ENCODE measurements around the gene CAPN10.

Gene CAPN10

DNA sequence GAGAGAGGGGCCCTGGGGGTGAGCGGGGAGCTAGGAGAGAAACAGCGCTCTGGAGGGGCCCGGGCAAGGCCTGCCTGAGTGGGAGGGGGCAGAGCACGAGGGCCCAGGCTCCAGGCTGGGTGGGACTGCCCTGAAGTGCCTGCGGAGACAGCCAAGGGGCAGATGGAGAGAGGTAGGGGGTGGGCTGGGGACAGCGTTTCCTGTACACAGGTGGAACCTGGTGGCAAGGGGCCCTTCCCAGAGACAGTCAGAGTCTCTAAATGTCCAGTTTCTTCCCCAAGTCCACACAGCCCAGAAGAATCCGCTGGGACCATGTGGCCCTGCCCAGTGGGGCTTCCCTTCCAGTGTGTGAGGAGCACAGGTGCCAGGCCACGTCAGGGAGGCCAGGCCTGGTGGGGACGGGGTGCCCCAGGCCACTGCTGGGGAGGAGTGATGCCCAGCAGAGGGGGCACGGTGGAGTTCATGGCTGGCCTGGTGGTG is 37.0 kb downstream of the CAPN10 start:
- DNase-seq (ENCODE audit: low read depth): no peak

DNA sequence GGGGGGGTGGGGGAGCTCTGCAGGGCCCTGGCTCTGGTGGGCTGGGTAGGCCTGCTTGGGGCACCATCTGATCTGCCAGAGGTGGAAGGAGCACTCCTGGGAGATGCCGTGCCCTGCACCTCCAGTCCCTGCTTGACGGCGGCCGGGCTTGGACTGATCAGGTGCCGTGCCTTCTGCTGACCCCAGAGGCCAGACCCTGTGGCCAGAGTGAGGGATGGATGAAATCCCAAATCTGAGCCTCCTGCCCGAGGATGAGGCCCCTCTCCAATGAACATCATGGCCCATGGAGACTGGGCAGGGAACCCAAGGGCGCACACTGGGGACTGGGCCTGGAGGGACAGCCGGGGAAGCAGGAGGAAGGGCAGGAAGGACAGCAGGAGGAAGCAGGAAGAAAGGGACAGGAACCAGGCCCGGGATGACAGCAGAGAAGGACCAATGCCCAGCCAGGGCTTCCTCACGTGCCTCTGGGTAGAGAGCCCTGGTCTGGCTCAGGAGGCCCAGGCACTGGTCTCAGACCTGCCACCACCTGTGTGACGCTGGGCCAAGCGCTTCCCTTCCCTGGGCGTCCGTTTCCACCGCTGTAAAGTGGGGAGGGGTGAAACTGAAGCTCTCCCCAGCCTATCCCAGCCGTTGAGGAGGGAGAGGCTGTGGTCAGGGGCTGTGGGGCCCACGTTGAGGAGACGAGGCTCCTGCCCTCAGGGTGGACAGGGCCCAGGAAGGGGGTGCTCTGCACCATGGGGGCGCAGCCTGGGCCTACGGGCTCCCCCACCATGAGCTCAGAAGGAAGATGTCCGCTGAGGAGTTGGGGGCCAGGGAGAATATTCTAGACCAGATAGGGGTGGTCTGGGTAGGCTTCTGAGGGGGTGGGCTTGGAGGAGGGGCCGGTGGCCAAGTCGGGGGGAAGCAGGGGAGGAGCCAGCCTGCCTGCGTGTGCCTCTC is 37.7 kb downstream of the CAPN10 start:
- DNase-seq (ENCODE audit: low read depth): no peak

- DNase-seq (ENCODE audit: low read depth): peak; percentile 80
Observed at GRCh38 chr2:240624950-240625621, 38.6 kb downstream of the CAPN10 start, which contains the start of gene GPR35. Gene GPR35 (plus strand): TSS chr2:240625480. CDS start chr2:240629953, 4,473 bp downstream.

DNA sequence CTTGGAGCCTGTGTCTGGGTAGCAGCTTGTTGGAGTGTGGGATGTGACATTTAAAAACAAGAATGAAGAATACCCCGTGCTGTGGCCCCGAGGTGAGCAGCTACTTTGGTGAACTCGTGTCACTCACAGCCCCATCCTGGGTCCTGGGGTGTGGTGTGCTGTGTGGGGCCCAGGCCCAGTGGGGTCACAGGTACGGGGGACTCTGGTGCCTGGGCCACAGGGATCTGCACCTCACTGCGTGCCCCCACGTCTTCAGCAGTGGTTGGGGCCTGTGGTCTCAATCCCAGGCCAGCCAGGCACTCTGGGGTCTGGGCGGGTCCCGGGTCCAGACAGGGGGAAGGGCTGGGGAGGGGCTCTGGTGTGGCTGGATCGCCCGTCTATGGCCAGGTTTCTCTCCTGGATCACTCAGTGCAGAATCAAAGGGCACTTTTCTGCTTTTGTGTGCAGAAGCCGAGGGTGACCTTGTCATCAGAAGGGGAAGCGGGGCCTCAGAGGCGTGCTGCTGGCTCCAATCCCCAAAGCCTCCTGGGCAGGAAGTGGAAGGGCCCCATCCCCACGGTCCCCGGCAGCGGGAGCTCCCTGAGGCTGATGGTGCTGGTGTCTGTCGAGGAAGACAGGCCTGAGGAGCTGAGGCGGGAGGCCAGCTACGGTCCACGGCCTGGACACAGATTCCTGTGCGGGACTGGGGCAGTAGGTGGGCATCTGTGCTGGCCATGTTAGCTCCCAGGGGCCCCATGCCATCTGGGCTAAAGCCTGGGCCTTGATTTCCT is 40.2 kb downstream of the CAPN10 start:
- DNase-seq (ENCODE audit: low read depth): no peak

GRCh38 chr2:240627736-240628506 is 41.4 kb downstream of the CAPN10 start:
- DNase-seq (ENCODE audit: low read depth): no peak

- DNase-seq (ENCODE audit: low read depth): no peak
Observed at GRCh38 chr2:240628507-240628807, 41.9 kb downstream of the CAPN10 start.

GRCh38 chr2:240628808-240629618 is 42.5 kb downstream of the CAPN10 start:
- DNase-seq (ENCODE audit: low read depth): no peak

GRCh38 chr2:240629619-240629967 is 43.1 kb downstream of the CAPN10 start:
- no peak for DNase-seq (ENCODE audit: low read depth)

GRCh38 chr2:240629968-240630770 is 43.6 kb downstream of the CAPN10 start:
- DNase-seq (ENCODE audit: low read depth): no peak

GRCh38 chr2:240630771-240631547 is 44.4 kb downstream of the CAPN10 start:
- no peak for DNase-seq (ENCODE audit: low read depth)

DNA sequence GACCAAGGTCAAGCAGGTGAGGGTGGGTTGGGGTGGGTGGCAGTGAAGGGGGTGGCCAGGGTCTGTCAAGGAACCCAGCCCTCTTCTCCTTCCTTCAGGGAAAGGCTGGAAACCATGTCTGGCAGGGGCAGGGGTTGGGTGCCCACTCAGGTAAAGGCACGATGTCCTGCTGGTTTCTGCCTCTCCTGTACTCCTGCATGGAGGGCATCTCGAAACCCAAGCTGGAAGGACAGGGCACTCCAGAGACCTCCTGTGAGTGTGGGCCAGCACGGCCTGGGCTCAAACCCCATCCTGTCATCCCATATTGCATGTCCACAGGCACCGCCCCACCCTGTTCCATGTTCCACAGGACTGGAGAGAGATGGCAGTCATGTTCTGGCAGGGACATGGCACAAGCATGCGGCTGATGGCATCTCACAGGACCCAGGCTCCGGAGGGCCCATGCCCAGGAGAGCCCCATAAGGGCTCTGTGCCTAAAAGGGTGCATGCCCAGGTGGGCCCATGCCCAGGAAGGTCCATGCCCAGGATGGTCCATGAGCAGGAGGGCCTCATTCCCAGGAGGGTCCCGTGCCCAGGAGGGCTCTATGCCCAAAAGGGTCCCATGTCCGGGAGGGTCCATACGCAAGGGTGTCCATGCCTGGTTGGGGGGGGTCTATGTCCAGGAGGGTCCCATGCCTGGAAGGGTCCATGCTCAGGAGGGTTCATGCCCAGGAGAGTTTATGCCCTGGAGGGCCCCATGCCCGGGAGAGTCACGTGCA is 45.2 kb downstream of the CAPN10 start:
- no peak for DNase-seq (ENCODE audit: low read depth)

DNA sequence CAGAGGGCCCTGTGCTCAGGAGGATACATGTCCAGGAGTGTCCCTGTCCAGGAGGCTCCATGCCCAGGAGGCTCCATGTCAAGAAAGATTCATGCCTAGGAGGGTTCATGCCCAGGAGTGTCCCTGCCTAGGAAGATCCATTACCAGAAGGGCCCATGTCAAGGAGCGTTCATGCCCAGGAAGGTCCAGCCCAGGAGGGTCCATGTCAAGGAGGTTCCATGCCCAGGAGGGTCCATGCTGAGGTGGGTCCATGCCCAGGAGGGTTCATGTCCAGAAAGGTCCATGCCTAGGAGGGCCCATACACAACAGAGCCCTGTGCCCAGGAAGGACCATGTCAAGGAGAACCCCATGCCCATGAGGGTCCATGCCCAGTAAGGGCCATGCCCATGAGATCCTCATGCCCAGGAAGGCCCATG is 45.8 kb downstream of the CAPN10 start:
- no peak for DNase-seq (ENCODE audit: low read depth)

- no peak for DNase-seq (ENCODE audit: low read depth)
Observed at GRCh38 chr2:240635121-240635997, 48.8 kb downstream of the CAPN10 start.

GRCh38 chr2:240635998-240636547 is 49.5 kb downstream of the CAPN10 start:
- DNase-seq (ENCODE audit: low read depth): no peak

DNA sequence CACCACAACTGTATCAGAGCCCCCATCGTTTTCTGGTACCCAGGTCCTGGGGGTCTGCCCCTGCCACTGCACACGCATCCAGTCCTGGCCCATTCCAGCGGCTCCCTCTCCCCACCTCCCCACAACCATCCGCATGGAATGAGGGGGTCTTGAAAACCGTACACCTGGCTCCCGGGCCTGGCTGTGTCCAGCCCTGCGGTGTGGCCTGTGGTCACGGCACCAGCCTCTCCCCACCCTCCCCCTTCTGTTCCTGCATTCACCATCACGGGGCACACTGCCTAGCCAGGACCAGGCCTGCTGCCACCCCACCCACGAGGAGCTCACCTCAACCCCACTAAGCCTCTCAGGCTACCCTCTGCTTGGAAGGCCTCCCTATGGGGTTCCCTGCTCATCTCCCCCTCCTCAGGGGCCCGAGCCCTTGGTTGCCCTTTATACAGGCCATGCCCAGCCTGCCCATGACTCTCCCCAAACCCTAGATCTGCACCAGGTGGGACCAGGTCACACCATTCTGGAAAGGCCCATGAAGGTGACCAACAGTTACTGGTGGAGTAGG is 50.1 kb downstream of the CAPN10 start:
- no peak for DNase-seq (ENCODE audit: low read depth)

DNA sequence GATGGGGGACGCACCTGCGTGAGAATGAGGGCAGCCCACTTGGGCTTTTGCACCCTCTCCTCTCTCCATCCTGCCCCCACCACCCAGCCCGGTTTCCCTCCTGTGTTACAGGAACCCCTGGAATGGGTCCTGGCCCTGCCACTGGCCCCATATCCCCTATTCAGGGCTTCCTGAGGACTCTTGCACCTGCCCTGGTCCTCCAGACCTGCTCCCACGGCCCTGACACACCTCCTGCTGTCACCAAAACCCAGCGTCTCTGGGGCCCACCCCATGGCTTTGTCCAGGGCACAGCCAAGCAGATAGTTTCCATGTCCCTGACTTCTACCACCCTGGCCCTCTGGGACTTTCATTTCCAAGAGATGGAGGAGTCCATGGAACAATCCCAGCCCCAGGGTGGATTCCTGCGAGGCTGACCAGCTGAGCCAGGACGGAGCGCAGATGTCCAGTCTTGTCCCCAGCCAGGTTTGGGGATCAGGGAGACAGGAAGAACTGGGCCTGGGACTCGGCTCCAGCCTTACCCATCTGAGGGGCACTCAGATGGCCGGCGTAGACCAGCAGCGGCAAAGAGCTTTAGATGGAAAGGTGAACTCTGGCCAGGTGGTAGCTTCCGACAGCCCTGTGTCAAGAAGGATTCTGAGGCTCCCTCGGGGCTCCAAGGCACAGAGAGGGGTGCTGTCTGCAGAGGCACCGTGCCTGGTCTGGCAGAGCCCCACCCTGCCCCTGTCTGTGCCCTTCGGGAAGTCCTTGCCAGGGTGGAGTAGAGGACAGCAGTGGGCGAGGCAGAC is 50.8 kb downstream of the CAPN10 start:
- no peak for DNase-seq (ENCODE audit: low read depth)

Measured in activated T-cell treated with anti-CD3 and anti-CD28 coated beads for 48 hours (primary cell).